MG63 (cell line): ENCODE results near the gene UBE2I. TPM values are rescaled to one million over a fixed set of nuclear protein-coding genes. Genes with fewer than 3 reads are reported as not detected.

Experiments
- DNase-seq: peaks from one replicate; pipeline ENCODE4 v3.0.0-alpha.2; 2020
- H3K27me3 ChIP-seq: fragments of 250-450 bp; sonication (Bioruptor Pico); 2 replicates; pipeline ENCODE4 v1.5.1; 2020; ENCODE audit warnings: mild to moderate bottlenecking, moderate library complexity
- H3K36me3 ChIP-seq: fragments of 250-450 bp; sonication (Bioruptor Pico); 2 replicates; pipeline ENCODE4 v1.5.1; 2020; ENCODE audit warnings: mild to moderate bottlenecking, moderate library complexity
- H3K4me3 ChIP-seq: fragments of 250-450 bp; sonication (Bioruptor Pico); 2 replicates; pipeline ENCODE4 v1.5.1; 2020; ENCODE audit warnings: mild to moderate bottlenecking, moderate library complexity
- H3K9me3 ChIP-seq: fragments of 250-450 bp; sonication (Bioruptor Pico); 2 replicates; pipeline ENCODE4 v1.5.1; 2020; ENCODE audit warnings: mild to moderate bottlenecking, moderate library complexity
- total RNA-seq: library from RNA; depleted of rRNA; stranded (reverse); fragments of >200 nt; shearing (Covaris generic); gene quantifications from 2 replicates; pipeline ENCODE4 v1.2.3, GENCODE V29; 2014; ENCODE audit warnings: low replicate concordance

UBE2I gene
- total RNA-seq, 1 experiment from 2014 or later: 228 TPM

GRCh38 chr16:1350691-1351090 lies 41.3 kb downstream of the UBE2I start:
- Histone ChIP-seq H3K36me3 (peaks cover 17% of the 10 kb centered on the region), H3K4me3 (peak overlapping the region; percentile 97), H3K9me3 (no peaks in the 10 kb centered on the region), H3K27me3 (no peaks in the 10 kb centered on the region)
- DNase-seq: no peak

GRCh38 chr16:1351215-1351581 lies 41.8 kb downstream of the UBE2I start:
- H3K9me3 ChIP-seq: no peaks in the 10 kb centered on the region
- H3K4me3 ChIP-seq: peak overlapping the region; percentile 97
- peaks cover 17% of the 10 kb centered on the region for H3K36me3 ChIP-seq
- DNase-seq: no peak
- no peaks in the 10 kb centered on the region for H3K27me3 ChIP-seq

- H3K9me3 ChIP-seq: no peaks in the 10 kb centered on the region
- H3K4me3 ChIP-seq: peak within 1 kb of the TSS; percentile 97
- DNase-seq: peak; percentile 88
Measured at GRCh38 chr16:1351582-1352362, 42.3 kb downstream of the UBE2I start, which contains the start of the genes GNPTG and TSR3. Gene GNPTG, plus strand, starts transcription at chr16:1351931. Its CDS starts 35 bp downstream, at chr16:1351966. Gene TSR3, minus strand, starts transcription at chr16:1351878. Its CDS starts 74 bp downstream, at chr16:1351804.

GRCh38 chr16:1354815-1355540 lies 45.5 kb downstream of the UBE2I start:
- Histone ChIP-seq H3K36me3 (peaks cover 13% of the 10 kb centered on the region), H3K9me3 (no peaks in the 10 kb centered on the region), H3K4me3 (no peak overlapping the region), H3K27me3 (no peaks in the 10 kb centered on the region)
- no peak for DNase-seq

More at GRCh38 chr16:1351582-1352362, 42.3 kb downstream of the UBE2I start, which contains the start of the genes GNPTG and TSR3:
- Histone ChIP-seq H3K27me3 (no peaks in the 10 kb centered on the region), H3K36me3 (peaks cover 17% of the 10 kb centered on the region)

DNA sequence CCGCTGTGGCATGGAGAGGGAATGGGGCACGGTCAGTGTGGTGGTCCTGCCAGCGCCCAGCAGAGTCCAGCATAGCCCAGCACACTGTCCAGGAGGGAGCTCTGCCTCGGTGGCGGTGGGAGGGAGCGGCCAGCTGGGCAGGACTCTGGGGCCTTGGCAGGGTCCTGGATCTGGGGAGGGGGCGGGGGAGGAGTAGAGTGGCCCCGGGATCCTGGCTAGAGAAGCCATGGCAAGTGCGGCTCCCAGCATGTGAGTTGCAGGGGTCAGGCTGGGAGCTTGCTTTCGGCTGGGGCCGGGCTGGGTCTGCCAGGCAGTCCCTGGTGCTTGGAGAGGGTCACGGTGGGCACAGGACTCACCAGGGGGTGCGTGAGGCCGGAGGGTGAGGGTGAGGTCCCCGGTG lies 46.2 kb downstream of the UBE2I start:
- Histone ChIP-seq H3K9me3 (no peaks in the 10 kb centered on the region), H3K27me3 (no peaks in the 10 kb centered on the region)
- no peak for DNase-seq

DNA sequence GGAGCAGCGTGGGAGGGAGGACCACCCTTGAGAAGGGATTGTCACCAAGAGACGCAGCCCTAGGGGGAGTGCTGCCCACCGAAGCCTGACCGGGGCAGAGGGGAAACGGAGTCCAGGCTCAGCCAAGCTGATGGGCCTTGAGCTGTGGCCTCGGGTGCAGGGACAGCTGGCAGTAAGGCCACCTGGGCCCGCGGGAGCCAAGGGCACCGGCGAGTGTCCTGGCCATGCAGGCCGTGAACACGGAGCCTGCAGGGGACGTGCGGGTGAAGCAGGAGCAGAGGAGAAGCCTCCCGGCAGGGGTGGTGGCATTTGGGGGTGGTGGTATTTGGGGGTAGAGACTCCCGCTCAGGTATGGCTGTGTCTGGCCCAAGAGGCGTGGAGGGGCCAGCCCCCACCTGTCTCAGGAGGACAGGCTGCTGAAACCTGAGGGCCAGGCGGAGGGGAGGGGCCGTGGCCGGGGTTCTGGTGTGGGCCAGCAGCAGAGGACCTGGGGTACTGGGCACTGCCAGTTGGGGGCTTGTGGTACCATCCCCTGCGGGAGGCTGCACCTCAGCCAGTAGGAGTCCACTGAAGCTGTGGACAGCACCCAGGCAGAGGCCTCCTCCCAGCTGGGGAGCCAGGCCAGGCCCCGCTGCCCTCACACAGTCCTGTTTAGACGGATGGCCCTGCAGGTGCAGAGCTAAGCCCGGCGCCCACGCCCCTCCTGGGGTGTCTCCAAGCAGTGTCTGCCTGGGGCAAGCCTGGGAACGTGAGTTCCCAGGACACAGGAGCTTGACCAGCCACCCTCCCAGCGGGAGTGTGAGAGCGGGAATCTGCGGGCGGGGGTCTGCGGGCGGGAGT lies 46.8 kb downstream of the UBE2I start:
- Histone ChIP-seq H3K9me3 (no peaks in the 10 kb centered on the region), H3K36me3 (peaks cover 19% of the 10 kb centered on the region), H3K27me3 (no peaks in the 10 kb centered on the region), H3K4me3 (no peak overlapping the region)
- DNase-seq: no peak

More for the DNA sequence above, 46.2 kb downstream of the UBE2I start:
- Histone ChIP-seq H3K4me3 (no peak overlapping the region), H3K36me3 (peaks cover 15% of the 10 kb centered on the region)

GRCh38 chr16:1357906-1358566 lies 48.6 kb downstream of the UBE2I start:
- no peaks in the 10 kb centered on the region for H3K9me3 ChIP-seq
- no peak for DNase-seq

GRCh38 chr16:1361685-1362360 lies 52.4 kb downstream of the UBE2I start:
- Histone ChIP-seq H3K27me3 (no peaks in the 10 kb centered on the region), H3K9me3 (no peaks in the 10 kb centered on the region), H3K4me3 (no peak overlapping the region), H3K36me3 (peaks cover 67% of the 10 kb centered on the region)
- no peak for DNase-seq

More at GRCh38 chr16:1357906-1358566, 48.6 kb downstream of the UBE2I start:
- no peak overlapping the region for H3K4me3 ChIP-seq
- H3K27me3 ChIP-seq: no peaks in the 10 kb centered on the region
- H3K36me3 ChIP-seq: peaks cover 35% of the 10 kb centered on the region

DNA sequence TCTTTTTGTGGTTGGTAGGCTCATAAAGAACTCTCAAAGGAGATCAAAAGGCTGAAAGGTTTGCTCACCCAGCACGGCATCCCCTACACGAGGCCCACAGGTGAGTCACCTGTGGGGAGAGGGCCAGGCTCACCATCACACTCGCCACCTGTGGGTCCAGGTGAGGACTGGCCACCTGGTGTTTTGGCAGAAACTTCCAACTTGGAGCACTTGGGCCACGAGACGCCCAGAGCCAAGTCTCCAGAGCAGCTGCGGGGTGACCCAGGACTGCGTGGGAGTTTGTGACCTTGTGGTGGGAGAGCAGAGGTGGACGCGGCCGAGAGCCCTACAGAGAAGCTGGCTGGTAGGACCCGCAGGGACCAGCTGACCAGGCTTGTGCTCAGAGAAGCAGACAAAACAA lies 53.4 kb downstream of the UBE2I start:
- DNase-seq: no peak
- Histone ChIP-seq H3K36me3 (peaks cover 68% of the 10 kb centered on the region), H3K4me3 (no peak overlapping the region), H3K9me3 (no peaks in the 10 kb centered on the region), H3K27me3 (no peaks in the 10 kb centered on the region)

- Histone ChIP-seq H3K27me3 (no peaks in the 10 kb centered on the region), H3K9me3 (no peaks in the 10 kb centered on the region), H3K36me3 (peaks cover 72% of the 10 kb centered on the region), H3K4me3 (no peak overlapping the region)
- DNase-seq: no peak
Measured at GRCh38 chr16:1363501-1364041, 54.1 kb downstream of the UBE2I start.

- no peak overlapping the region for H3K4me3 ChIP-seq
- no peaks in the 10 kb centered on the region for H3K27me3 ChIP-seq
- DNase-seq: no peak
- H3K36me3 ChIP-seq: peaks cover 73% of the 10 kb centered on the region
- H3K9me3 ChIP-seq: no peaks in the 10 kb centered on the region
Measured at GRCh38 chr16:1364510-1364909, 55.1 kb downstream of the UBE2I start.

- Histone ChIP-seq H3K4me3 (no peak overlapping the region), H3K9me3 (no peaks in the 10 kb centered on the region), H3K36me3 (peaks cover 68% of the 10 kb centered on the region), H3K27me3 (no peaks in the 10 kb centered on the region)
- DNase-seq: no peak
Measured at GRCh38 chr16:1366060-1366711, 56.8 kb downstream of the UBE2I start.

- peaks cover 62% of the 10 kb centered on the region for H3K36me3 ChIP-seq
Measured at GRCh38 chr16:1366712-1367299, 57.4 kb downstream of the UBE2I start.

GRCh38 chr16:1367486-1368174 lies 58.2 kb downstream of the UBE2I start:
- DNase-seq: no peak
- no peaks in the 10 kb centered on the region for H3K9me3 ChIP-seq
- no peaks in the 10 kb centered on the region for H3K27me3 ChIP-seq
- H3K36me3 ChIP-seq: peaks cover 55% of the 10 kb centered on the region
- no peak overlapping the region for H3K4me3 ChIP-seq

More at GRCh38 chr16:1366712-1367299, 57.4 kb downstream of the UBE2I start:
- no peaks in the 10 kb centered on the region for H3K9me3 ChIP-seq
- H3K4me3 ChIP-seq: no peak overlapping the region
- no peak for DNase-seq
- H3K27me3 ChIP-seq: no peaks in the 10 kb centered on the region
